ENCODE results near the gene PIGU.

DNA sequence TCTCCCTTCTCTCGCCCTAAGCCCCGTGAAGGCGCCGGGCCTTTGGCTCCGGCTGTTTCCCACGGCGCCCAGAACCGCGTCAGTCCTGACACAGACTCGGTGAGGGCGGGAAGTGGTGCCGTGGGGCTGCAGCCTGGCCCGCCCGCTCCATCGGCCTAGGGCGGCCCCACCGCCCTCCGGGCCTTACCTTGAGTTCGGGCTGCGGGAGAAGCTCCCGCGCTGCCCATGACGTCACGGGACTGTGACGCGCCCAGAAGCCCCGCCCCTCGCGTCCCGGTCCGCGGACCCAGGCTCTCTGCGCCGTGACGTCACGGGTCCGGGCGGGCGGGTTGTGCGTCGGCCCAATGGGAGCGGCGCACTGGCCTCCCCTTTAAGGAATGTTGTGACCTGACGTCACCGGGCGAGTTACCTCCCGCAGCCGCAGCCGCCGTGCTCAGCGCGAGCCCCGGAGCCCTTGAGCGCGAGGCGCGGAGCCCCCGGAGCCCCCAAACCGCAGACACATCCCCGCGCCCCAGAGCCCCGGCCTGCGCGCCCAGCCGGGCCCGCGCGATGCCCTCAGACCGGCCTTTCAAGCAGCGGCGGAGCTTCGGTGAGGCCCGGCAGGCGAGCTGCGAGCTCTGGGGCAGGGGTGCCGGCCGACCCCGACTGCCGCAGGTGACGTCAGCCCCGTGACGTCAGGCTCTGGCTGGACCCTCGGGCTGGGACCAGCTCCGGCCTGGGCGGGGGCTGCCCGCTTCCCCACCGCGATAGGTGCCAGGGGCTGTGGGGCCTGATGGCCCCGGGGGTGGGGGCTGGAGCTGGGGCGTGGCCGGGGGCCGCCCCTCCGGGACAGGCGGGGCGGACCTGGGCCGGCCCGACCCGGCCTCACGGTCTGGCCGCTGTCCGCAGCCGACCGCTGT, 118.3 kb downstream of the PIGU start, which contains the start of gene MAP1LC3A:
- TF ChIP-seq, protein P1, sequence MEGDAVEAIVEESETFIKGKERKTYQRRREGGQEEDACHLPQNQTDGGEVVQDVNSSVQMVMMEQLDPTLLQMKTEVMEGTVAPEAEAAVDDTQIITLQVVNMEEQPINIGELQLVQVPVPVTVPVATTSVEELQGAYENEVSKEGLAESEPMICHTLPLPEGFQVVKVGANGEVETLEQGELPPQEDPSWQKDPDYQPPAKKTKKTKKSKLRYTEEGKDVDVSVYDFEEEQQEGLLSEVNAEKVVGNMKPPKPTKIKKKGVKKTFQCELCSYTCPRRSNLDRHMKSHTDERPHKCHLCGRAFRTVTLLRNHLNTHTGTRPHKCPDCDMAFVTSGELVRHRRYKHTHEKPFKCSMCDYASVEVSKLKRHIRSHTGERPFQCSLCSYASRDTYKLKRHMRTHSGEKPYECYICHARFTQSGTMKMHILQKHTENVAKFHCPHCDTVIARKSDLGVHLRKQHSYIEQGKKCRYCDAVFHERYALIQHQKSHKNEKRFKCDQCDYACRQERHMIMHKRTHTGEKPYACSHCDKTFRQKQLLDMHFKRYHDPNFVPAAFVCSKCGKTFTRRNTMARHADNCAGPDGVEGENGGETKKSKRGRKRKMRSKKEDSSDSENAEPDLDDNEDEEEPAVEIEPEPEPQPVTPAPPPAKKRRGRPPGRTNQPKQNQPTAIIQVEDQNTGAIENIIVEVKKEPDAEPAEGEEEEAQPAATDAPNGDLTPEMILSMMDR (IDR thresholded peaks at IDR 0.05; ENCODE audit: poor library complexity, severe bottlenecking) = no peak
- peak; percentile 46 for TF ChIP-seq POLR2AphosphoS5 (IDR thresholded peaks at IDR 0.05)
- TF ChIP-seq RAD21 (conservative IDR thresholded peaks at IDR 0.05) = no peak
- TF ChIP-seq EZH2 (IDR thresholded peaks at IDR 0.05; ENCODE audit: borderline replicate concordance, insufficient read depth, low read length, poor library complexity, severe bottlenecking) = no peak
